Neural cell (in vitro differentiated cells): Measurements from ENCODE around the gene NISCH.

Experiments used
- CTCF ChIP-seq: fragments of 450-650 bp; IDR thresholded peaks from 2 replicates; pipeline ENCODE4 v1.5.1; 2014; ENCODE audit warnings: antibody characterized with exemption, mild to moderate bottlenecking, moderate library complexity; ENCODE audit not compliant: poor library complexity, severe bottlenecking
- EZH2 ChIP-seq: fragments of 200-600, 300-800 bp; shearing (Covaris generic), sonication (generic); IDR thresholded peaks from 2 replicates; pipeline ENCODE4 v1.6.1; 2014; ENCODE audit warnings: antibody characterized with exemption, low read length, borderline replicate concordance, mild to moderate bottlenecking; ENCODE audit not compliant: insufficient read depth, poor library complexity, severe bottlenecking
- POLR2AphosphoS5 ChIP-seq: IDR thresholded peaks from 2 replicates; pipeline ENCODE4 v1.6.1; 2012
- TAF1 ChIP-seq: IDR thresholded peaks from 2 replicates; pipeline ENCODE4 v1.6.1; 2012; ENCODE audit warnings: low read depth

- TF ChIP-seq CTCF = no peak
- no peak for TF ChIP-seq EZH2
- TF ChIP-seq POLR2AphosphoS5 = no peak
- no peak for TF ChIP-seq TAF1
Observed at GRCh38 chr3:52454250-52454937, 1.0 kb upstream of the NISCH start.
